ENCODE results near the gene GNG2.
A peak's percentile ranks its signal among the peaks of the same experiment; 100 is the strongest.

GNG2 gene

GRCh38 chr14:51993285-51993920 is 133.0 kb downstream of the GNG2 start:
- DNase-seq (ENCODE audit: low read depth in 2 of 2): no peak

GRCh38 chr14:51996148-51996746 is 135.8 kb downstream of the GNG2 start:
- no peak for DNase-seq (ENCODE audit: low read depth in 2 of 2)

GRCh38 chr14:51998348-51998747 is 137.9 kb downstream of the GNG2 start:
- DNase-seq (ENCODE audit: low read depth in 2 of 2): no peak

- no peak for DNase-seq (ENCODE audit: low read depth in 2 of 2)
Observed at GRCh38 chr14:51999084-51999483, 138.7 kb downstream of the GNG2 start.

- no peak for DNase-seq (ENCODE audit: low read depth in 2 of 2)
Observed at GRCh38 chr14:52000019-52000582, 139.7 kb downstream of the GNG2 start.

- no peak for DNase-seq (ENCODE audit: low read depth in 2 of 2)
Observed at GRCh38 chr14:52000696-52001095, 140.3 kb downstream of the GNG2 start.

GRCh38 chr14:52002542-52002941 is 142.1 kb downstream of the GNG2 start:
- DNase-seq (ENCODE audit: low read depth in 2 of 2): no peak

- DNase-seq (ENCODE audit: low read depth in 2 of 2): no peak
Observed at GRCh38 chr14:52003324-52003723, 142.9 kb downstream of the GNG2 start.

- no peak for DNase-seq (ENCODE audit: low read depth in 2 of 2)
Observed at GRCh38 chr14:52005625-52006024, 145.2 kb downstream of the GNG2 start.

- no peak for DNase-seq (ENCODE audit: low read depth in 2 of 2)
Observed at GRCh38 chr14:52006361-52006760, 145.9 kb downstream of the GNG2 start.

- no peak for DNase-seq (ENCODE audit: low read depth in 2 of 2)
Observed at GRCh38 chr14:52007211-52007610, 146.8 kb downstream of the GNG2 start.

- no peak for DNase-seq (ENCODE audit: low read depth in 2 of 2)
Observed at GRCh38 chr14:52007637-52008036, 147.2 kb downstream of the GNG2 start.

- DNase-seq (ENCODE audit: low read depth in 2 of 2): no peak
Observed at GRCh38 chr14:52008136-52008535, 147.7 kb downstream of the GNG2 start.

GRCh38 chr14:52010173-52010693 is 149.8 kb downstream of the GNG2 start:
- DNase-seq (ENCODE audit: low read depth in 2 of 2): no peak

- DNase-seq (ENCODE audit: low read depth in 2 of 2): no peak
Observed at GRCh38 chr14:52011523-52011922, 151.1 kb downstream of the GNG2 start.

GRCh38 chr14:52012635-52013034 is 152.2 kb downstream of the GNG2 start:
- no peak for DNase-seq (ENCODE audit: low read depth in 2 of 2)

GRCh38 chr14:52013984-52014600 is 153.7 kb downstream of the GNG2 start:
- DNase-seq (ENCODE audit: low read depth in 2 of 2): peak in 1 of 2 donors; percentile 9

GRCh38 chr14:52014601-52015267 is 154.3 kb downstream of the GNG2 start:
- DNase-seq (ENCODE audit: low read depth in 2 of 2): no peak

GRCh38 chr14:52015411-52016030 is 155.1 kb downstream of the GNG2 start:
- DNase-seq (ENCODE audit: low read depth in 2 of 2): no peak

- DNase-seq (ENCODE audit: low read depth in 2 of 2): no peak
Observed at GRCh38 chr14:52018252-52018651, 157.8 kb downstream of the GNG2 start.

GRCh38 chr14:52018970-52019369 is 158.6 kb downstream of the GNG2 start:
- no peak for DNase-seq (ENCODE audit: low read depth in 2 of 2)
